Stimulated activated CD4-positive, alpha-beta T cell treated with anti-CD3 and anti-CD28 coated beads, Interleukin-15, amount 100 ng/mL, for 24 hours (primary cell): ENCODE results near the gene DIRAS3.
"Not testable (repeated sequence)": the region's sequence is repeated elsewhere in the genome, so short reads cannot be mapped to it uniquely, and the experiment has no call there.

Experiments used
- DNase-seq: peaks from one replicate; pipeline ENCODE4 v3.0.0-alpha.2; 2020

DIRAS3 gene

GRCh38 chr1:68049941-68050878, at the start of gene DIRAS3:
DIRAS3 (minus strand) TSS chr1:68050627; CDS start chr1:68047297, 3,330 bp downstream.
- no peak for DNase-seq

- DNase-seq, result no peak
Observed at GRCh38 chr1:68093737-68094136, 43.3 kb upstream of the DIRAS3 start.

GRCh38 chr1:68087184-68087583, 36.8 kb upstream of the DIRAS3 start:
- no peak for DNase-seq

GRCh38 chr1:68085752-68086151, 35.3 kb upstream of the DIRAS3 start:
- no peak for DNase-seq

- no peak for DNase-seq
Observed at GRCh38 chr1:68083686-68084085, 33.3 kb upstream of the DIRAS3 start.

- no peak for DNase-seq
Observed at GRCh38 chr1:68081775-68082283, 31.4 kb upstream of the DIRAS3 start.

GRCh38 chr1:68078647-68079046, 28.2 kb upstream of the DIRAS3 start:
- DNase-seq, result no peak

- no peak for DNase-seq
Observed at GRCh38 chr1:68074472-68074871, 24.0 kb upstream of the DIRAS3 start.

GRCh38 chr1:68065766-68066165, 15.3 kb upstream of the DIRAS3 start:
- no peak for DNase-seq

- DNase-seq, result not testable (repeated sequence)
Observed at GRCh38 chr1:68058053-68058452, 7.6 kb upstream of the DIRAS3 start.

- no peak for DNase-seq
Observed at GRCh38 chr1:68057564-68057963, 7.1 kb upstream of the DIRAS3 start.

- DNase-seq, result no peak
Observed at GRCh38 chr1:68057050-68057449, 6.6 kb upstream of the DIRAS3 start.

- no peak for DNase-seq
Observed at GRCh38 chr1:68051475-68051874, 1.0 kb upstream of the DIRAS3 start.

GRCh38 chr1:68047659-68048026, 2.8 kb downstream of the DIRAS3 start:
- DNase-seq, result no peak

- no peak for DNase-seq
Observed at GRCh38 chr1:68046885-68047658, 3.4 kb downstream of the DIRAS3 start.

GRCh38 chr1:68046423-68046822, 4.0 kb downstream of the DIRAS3 start:
- DNase-seq, result no peak

GRCh38 chr1:68045511-68046180, 4.8 kb downstream of the DIRAS3 start:
- no peak for DNase-seq

- DNase-seq, result no peak
Observed at GRCh38 chr1:68043443-68044090, 6.9 kb downstream of the DIRAS3 start.

GRCh38 chr1:68036946-68037345, 13.5 kb downstream of the DIRAS3 start:
- DNase-seq, result no peak

- DNase-seq, result no peak
Observed at GRCh38 chr1:68029444-68029843, 21.0 kb downstream of the DIRAS3 start.

- DNase-seq, result no peak
Observed at GRCh38 chr1:68028566-68028965, 21.9 kb downstream of the DIRAS3 start.

GRCh38 chr1:68024635-68025338, 25.6 kb downstream of the DIRAS3 start:
- no peak for DNase-seq
